HG03575 (cell line): ENCODE measurements around the gene SIN3A.
"Not testable (repeated sequence)": the region's sequence is repeated elsewhere in the genome, so short reads cannot be mapped to it uniquely, and the experiment has no call there.

Experiments used
- ATAC-seq: cut with Tn5 transposase; IDR thresholded peaks from one replicate; pipeline ENCODE4 v1.9.1; 2021; ENCODE audit not compliant: unreplicated experiment, insufficient number of reproducible peaks, low FRiP score; ENCODE audit errors: extremely low read depth

The SIN3A gene

GRCh38 chr15:75360391-75360790, 91.1 kb downstream of the SIN3A start:
- no peak for ATAC-seq

GRCh38 chr15:75359537-75360250, 91.8 kb downstream of the SIN3A start:
- no peak for ATAC-seq

GRCh38 chr15:75358771-75359536, 92.5 kb downstream of the SIN3A start:
- ATAC-seq = no peak

- no peak for ATAC-seq
Measured at GRCh38 chr15:75357976-75358673, 93.4 kb downstream of the SIN3A start.

GRCh38 chr15:75356517-75356916, 95.0 kb downstream of the SIN3A start:
- no peak for ATAC-seq

- no peak for ATAC-seq
Measured at GRCh38 chr15:75356006-75356405, 95.5 kb downstream of the SIN3A start.

- ATAC-seq = no peak
Measured at GRCh38 chr15:75355369-75355768, 96.1 kb downstream of the SIN3A start.

- no peak for ATAC-seq
Measured at GRCh38 chr15:75354454-75354853, 97.0 kb downstream of the SIN3A start.

GRCh38 chr15:75353604-75354003, 97.9 kb downstream of the SIN3A start:
- no peak for ATAC-seq

GRCh38 chr15:75352186-75353080, 99.1 kb downstream of the SIN3A start:
- no peak for ATAC-seq

- no peak for ATAC-seq
Measured at GRCh38 chr15:75350601-75351361, 100.7 kb downstream of the SIN3A start.

- no peak for ATAC-seq
Measured at GRCh38 chr15:75349851-75350588, 101.5 kb downstream of the SIN3A start.

GRCh38 chr15:75349351-75349669, 102.2 kb downstream of the SIN3A start:
- ATAC-seq = not testable (repeated sequence)

GRCh38 chr15:75348562-75349350, 102.7 kb downstream of the SIN3A start:
- ATAC-seq = no peak

GRCh38 chr15:75348034-75348561, 103.4 kb downstream of the SIN3A start:
- ATAC-seq = no peak

- ATAC-seq = no peak
Measured at GRCh38 chr15:75347222-75348033, 104.1 kb downstream of the SIN3A start.
